K562 (cell line): Measurements from ENCODE around the gene GON4L. TPM values are rescaled to one million over a fixed set of nuclear protein-coding genes. Genes with fewer than 3 reads are reported as not detected.

ENCODE experiments used
- ARID1B ChIP-seq: fragments of 450-650 bp; IDR thresholded peaks from 2 replicates; pipeline ENCODE4 v1.6.1; 2016; ENCODE audit warnings: antibody characterized with exemption, mild to moderate bottlenecking, inconsistent platforms
- BHLHE40 ChIP-seq: IDR thresholded peaks from 2 replicates; pipeline ENCODE4 v1.6.1; 2011; ENCODE audit warnings: low read length, improper control_type of control experiment
- BRD4 ChIP-seq: fragments of 200-600 bp; sonication (generic); IDR thresholded peaks from 2 replicates; pipeline ENCODE4 v1.6.1; 2017; ENCODE audit warnings: inconsistent platforms
- CREB1 ChIP-seq, 2 experiments: sonication (generic) in 1 of 2; formaldehyde crosslinking in 1 of 2; IDR thresholded peaks; 2 replicates each; pipeline versions ENCODE4 v1.6.1 to v1.8.0; 2012 to 2022; ENCODE audit warnings: inconsistent platforms in 1 of 2, mild to moderate bottlenecking in 1 of 2, missing genetic modification reagents in 1 of 2, moderate library complexity in 1 of 2
- ESRRA ChIP-seq: fragments of 450-650 bp; IDR thresholded peaks from 2 replicates; pipeline ENCODE4 v1.6.1; 2014; ENCODE audit warnings: low read depth, mild to moderate bottlenecking, moderate library complexity, borderline replicate concordance
- HNRNPL ChIP-seq: fragments of 200-400 bp; formaldehyde crosslinking; IDR thresholded peaks from 2 replicates; pipeline ENCODE4 v1.6.1; 2017; ENCODE audit warnings: low read depth, mild to moderate bottlenecking, low read length
- LCOR ChIP-seq: sonication (generic); formaldehyde crosslinking; IDR thresholded peaks from 2 replicates; pipeline ENCODE4 v1.8.0; 2022; ENCODE audit warnings: mild to moderate bottlenecking, missing genetic modification reagents
- NFE2 ChIP-seq: IDR thresholded peaks from 2 replicates; pipeline ENCODE4 v1.6.1; 2014; ENCODE audit warnings: antibody characterized with exemption, low read depth
- NR4A1 ChIP-seq, 2 experiments: fragments of 250-450 bp in 1 of 2; fragments of 450-650 bp in 1 of 2; sonication (Bioruptor Pico) in 1 of 2; IDR thresholded peaks; 2 replicates each; pipeline versions ENCODE4 v1.4.0 to v1.6.1; 2016 to 2020; ENCODE audit warnings: mild to moderate bottlenecking in 2 of 2, missing compliant biosample characterization in 1 of 2, missing genetic modification characterization in 1 of 2, moderate library complexity in 1 of 2
- RAD21 ChIP-seq, 2 experiments: fragments of 250-450 bp in 1 of 2; fragments of 450-650 bp in 1 of 2; sonication (Bioruptor Pico) in 1 of 2; formaldehyde crosslinking in 1 of 2; IDR thresholded peaks in 1 of 2; conservative IDR thresholded peaks in 1 of 2; 2 replicates each; pipeline versions ENCODE4 v1.4.0 to v1.8.0; 2020 to 2022; ENCODE audit warnings: mild to moderate bottlenecking in 2 of 2, moderate library complexity in 1 of 2
- RBFOX2 ChIP-seq: fragments of 200-400 bp; formaldehyde crosslinking; IDR thresholded peaks from 2 replicates; pipeline ENCODE4 v1.6.1; 2017; ENCODE audit warnings: low read depth, mild to moderate bottlenecking, low read length, moderate library complexity
- RBM17 ChIP-seq: fragments of 200-400 bp; formaldehyde crosslinking; IDR thresholded peaks from 2 replicates; pipeline ENCODE4 v1.6.1; 2017; ENCODE audit warnings: low read depth, mild to moderate bottlenecking, low read length, borderline replicate concordance
- SNIP1 ChIP-seq: fragments of 450-650 bp; IDR thresholded peaks from 2 replicates; pipeline ENCODE4 v1.7.1; 2017; ENCODE audit warnings: low read depth, mild to moderate bottlenecking
- ZBED1 ChIP-seq: IDR thresholded peaks from 2 replicates; pipeline ENCODE4 v1.6.1; 2014
- ZKSCAN1 ChIP-seq: fragments of 150-350 bp; IDR thresholded peaks from 2 replicates; pipeline ENCODE4 v1.6.1; 2016; ENCODE audit warnings: low read depth, low read length
- ZNF175 ChIP-seq: fragments of 200-800 bp; sonication (Bioruptor generic); IDR thresholded peaks from 2 replicates; pipeline ENCODE4 v1.6.1; 2016; ENCODE audit warnings: low read depth, mild to moderate bottlenecking, missing genetic modification characterization, missing compliant biosample characterization
- ZNF23 ChIP-seq: fragments of 250-450 bp; sonication (Bioruptor Pico); IDR thresholded peaks from 2 replicates; pipeline ENCODE4 v1.4.0; 2020; ENCODE audit warnings: mild to moderate bottlenecking
- ZNF696 ChIP-seq: fragments of 250-450 bp; sonication (Bioruptor Pico); conservative IDR thresholded peaks from 2 replicates; pipeline ENCODE4 v1.4.0; 2020; ENCODE audit warnings: mild to moderate bottlenecking, moderate library complexity
- ZNF707 ChIP-seq: fragments of 250-450 bp; sonication (Bioruptor Pico); conservative IDR thresholded peaks from 2 replicates; pipeline ENCODE4 v1.8.0; 2022; ENCODE audit warnings: inconsistent platforms, mild to moderate bottlenecking, moderate library complexity
- ZNF77 ChIP-seq: fragments of 250-450 bp; sonication (Bioruptor Pico); IDR thresholded peaks from 2 replicates; pipeline ENCODE4 v1.5.0; 2020
- ZZZ3 ChIP-seq: fragments of 450-650 bp; IDR thresholded peaks from 2 replicates; pipeline ENCODE4 v1.6.1; 2016; ENCODE audit warnings: antibody characterized with exemption, mild to moderate bottlenecking, moderate library complexity
- polyA plus RNA-seq, 8 experiments: library from polyadenylated mRNA; depleted of rRNA in 4 of 8; stranded (reverse) in 5 of 8; unstranded in 3 of 8; fragments of >200 nt; fragmentation: Nextera tagmentation in 2 of 8; fragmentation: Illumina TruSeq in 1 of 8; extraction: Ambion mirVana in 2 of 8; extraction: Trizol in 1 of 8; gene quantifications; 2 replicates each; pipeline versions ENCODE4 v1.2.1 to v1.2.3, GENCODE V29; 2011 to 2014; ENCODE audit warnings: inconsistent platforms in 1 of 8, missing spikeins in 1 of 8
- total RNA-seq, 7 experiments: library from RNA; depleted of rRNA in 6 of 7; stranded (reverse); fragments of >200 nt in 6 of 7; fragmentation: Illumina TruSeq in 2 of 7; extraction: Trizol in 2 of 7; gene quantifications; 2 replicates each; pipeline versions ENCODE4 v1.2.1 to v1.2.3, GENCODE V29; 2011 to 2021; ENCODE audit warnings: low replicate concordance in 1 of 7
- TF ChIP-seq, protein P1 (sequence below): fragments of 250-450 bp; sonication (Bioruptor Pico); IDR thresholded peaks from 2 replicates; pipeline ENCODE4 v1.5.0; 2020; ENCODE audit warnings: mild to moderate bottlenecking, borderline replicate concordance
- TF ChIP-seq, protein P2 (sequence below): sonication (generic); IDR thresholded peaks from 2 replicates; pipeline ENCODE4 v1.6.1; 2016
- TF ChIP-seq, protein P3 (sequence below): sonication (generic); formaldehyde crosslinking; IDR thresholded peaks from 2 replicates; pipeline ENCODE4 v1.8.0; 2022; ENCODE audit warnings: mild to moderate bottlenecking, missing genetic modification reagents, borderline replicate concordance

GON4L gene
- total and polyA plus RNA-seq, 9 of the 15 experiments (the other 6 are each of a cell fraction or from before 2014, with no cell fraction given), result 20.2 to 47.4 (median 33.6) TPM

DNA sequence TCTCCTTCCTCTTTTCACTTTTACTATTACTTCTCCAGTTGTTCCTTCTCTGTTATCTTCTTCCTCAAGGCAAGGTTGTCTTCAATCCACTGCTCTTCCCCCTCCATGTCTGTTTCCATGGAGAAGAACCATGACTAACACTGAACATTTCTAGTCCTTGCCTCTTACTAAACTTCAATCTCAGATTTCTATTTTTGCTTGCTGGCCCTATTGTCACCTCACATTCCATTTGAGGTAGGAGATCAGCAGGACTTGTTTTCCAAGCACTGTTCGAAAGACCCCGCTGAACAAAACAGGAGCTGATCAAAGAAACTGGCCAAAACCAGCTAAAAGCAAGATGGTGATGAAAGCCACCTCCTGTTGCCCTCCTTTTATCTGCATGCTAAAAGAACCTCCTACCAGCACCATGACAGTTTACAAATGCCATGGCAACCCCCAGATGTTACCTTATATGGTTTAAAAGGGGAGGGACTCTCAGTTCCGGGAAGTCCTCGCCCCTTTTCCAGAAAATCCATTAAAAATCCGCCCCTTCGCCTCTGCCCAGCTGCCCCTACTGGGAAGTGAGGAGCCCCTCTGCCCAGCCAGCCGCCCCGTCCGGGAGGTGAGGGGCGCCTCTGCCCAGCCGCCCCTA, 22.6 kb downstream of the GON4L start (continued):
- no peak for TF ChIP-seq BRD4
- no peak for TF ChIP-seq NFE2
- TF ChIP-seq NR4A1 (CRISPR knock-in tag; IDR thresholded peaks at IDR 0.05), result no peak
- no peak for TF ChIP-seq NR4A1 (tag; IDR thresholded peaks at IDR 0.05)
- TF ChIP-seq, protein P1, sequence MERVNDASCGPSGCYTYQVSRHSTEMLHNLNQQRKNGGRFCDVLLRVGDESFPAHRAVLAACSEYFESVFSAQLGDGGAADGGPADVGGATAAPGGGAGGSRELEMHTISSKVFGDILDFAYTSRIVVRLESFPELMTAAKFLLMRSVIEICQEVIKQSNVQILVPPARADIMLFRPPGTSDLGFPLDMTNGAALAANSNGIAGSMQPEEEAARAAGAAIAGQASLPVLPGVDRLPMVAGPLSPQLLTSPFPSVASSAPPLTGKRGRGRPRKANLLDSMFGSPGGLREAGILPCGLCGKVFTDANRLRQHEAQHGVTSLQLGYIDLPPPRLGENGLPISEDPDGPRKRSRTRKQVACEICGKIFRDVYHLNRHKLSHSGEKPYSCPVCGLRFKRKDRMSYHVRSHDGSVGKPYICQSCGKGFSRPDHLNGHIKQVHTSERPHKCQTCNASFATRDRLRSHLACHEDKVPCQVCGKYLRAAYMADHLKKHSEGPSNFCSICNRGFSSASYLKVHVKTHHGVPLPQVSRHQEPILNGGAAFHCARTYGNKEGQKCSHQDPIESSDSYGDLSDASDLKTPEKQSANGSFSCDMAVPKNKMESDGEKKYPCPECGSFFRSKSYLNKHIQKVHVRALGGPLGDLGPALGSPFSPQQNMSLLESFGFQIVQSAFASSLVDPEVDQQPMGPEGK (CRISPR knock-in tag), result no peak
- TF ChIP-seq ZNF23 (CRISPR knock-in tag), result no peak
- TF ChIP-seq ZNF77 (CRISPR knock-in tag), result no peak
- TF ChIP-seq ARID1B, result peak; percentile 31; the same call in 1 of the 2 replicates
- TF ChIP-seq ZNF175, result no peak
- TF ChIP-seq, protein P2, sequence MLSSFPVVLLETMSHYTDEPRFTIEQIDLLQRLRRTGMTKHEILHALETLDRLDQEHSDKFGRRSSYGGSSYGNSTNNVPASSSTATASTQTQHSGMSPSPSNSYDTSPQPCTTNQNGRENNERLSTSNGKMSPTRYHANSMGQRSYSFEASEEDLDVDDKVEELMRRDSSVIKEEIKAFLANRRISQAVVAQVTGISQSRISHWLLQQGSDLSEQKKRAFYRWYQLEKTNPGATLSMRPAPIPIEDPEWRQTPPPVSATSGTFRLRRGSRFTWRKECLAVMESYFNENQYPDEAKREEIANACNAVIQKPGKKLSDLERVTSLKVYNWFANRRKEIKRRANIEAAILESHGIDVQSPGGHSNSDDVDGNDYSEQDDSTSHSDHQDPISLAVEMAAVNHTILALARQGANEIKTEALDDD, result peak; percentile 86
- TF ChIP-seq ZNF696 (CRISPR knock-in tag), result no peak
- TF ChIP-seq LCOR (CRISPR knock-in tag), result peak; percentile 84
- no peak for TF ChIP-seq ZNF707 (CRISPR knock-in tag)
- TF ChIP-seq RBFOX2, result no peak
- TF ChIP-seq ZKSCAN1, result no peak
- no peak for TF ChIP-seq ZZZ3
- TF ChIP-seq RBM17, result no peak
- TF ChIP-seq RAD21 (CRISPR knock-in tag; conservative IDR thresholded peaks at IDR 0.05 in 1 of 2, IDR thresholded peaks at IDR 0.05 in 1 of 2), result no peak
- TF ChIP-seq HNRNPL, result no peak
- TF ChIP-seq BHLHE40, result no peak
- TF ChIP-seq, protein P3, sequence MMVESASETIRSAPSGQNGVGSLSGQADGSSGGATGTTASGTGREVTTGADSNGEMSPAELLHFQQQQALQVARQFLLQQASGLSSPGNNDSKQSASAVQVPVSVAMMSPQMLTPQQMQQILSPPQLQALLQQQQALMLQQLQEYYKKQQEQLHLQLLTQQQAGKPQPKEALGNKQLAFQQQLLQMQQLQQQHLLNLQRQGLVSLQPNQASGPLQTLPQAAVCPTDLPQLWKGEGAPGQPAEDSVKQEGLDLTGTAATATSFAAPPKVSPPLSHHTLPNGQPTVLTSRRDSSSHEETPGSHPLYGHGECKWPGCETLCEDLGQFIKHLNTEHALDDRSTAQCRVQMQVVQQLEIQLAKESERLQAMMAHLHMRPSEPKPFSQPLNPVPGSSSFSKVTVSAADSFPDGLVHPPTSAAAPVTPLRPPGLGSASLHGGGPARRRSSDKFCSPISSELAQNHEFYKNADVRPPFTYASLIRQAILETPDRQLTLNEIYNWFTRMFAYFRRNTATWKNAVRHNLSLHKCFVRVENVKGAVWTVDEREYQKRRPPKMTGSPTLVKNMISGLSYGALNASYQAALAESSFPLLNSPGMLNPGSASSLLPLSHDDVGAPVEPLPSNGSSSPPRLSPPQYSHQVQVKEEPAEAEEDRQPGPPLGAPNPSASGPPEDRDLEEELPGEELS (CRISPR knock-in tag), result no peak
- no peak for TF ChIP-seq ZBED1
- no peak for TF ChIP-seq SNIP1
- no peak for TF ChIP-seq ESRRA
- TF ChIP-seq CREB1 (IDR thresholded peaks at IDR 0.05), result no peak
- TF ChIP-seq CREB1 (CRISPR knock-in tag; IDR thresholded peaks at IDR 0.05), result no peak
